Ovary (tissue), 3 donors: ENCODE data around the gene ACE2.

Source experiments
- EP300 ChIP-seq: sonication (generic); formaldehyde crosslinking; IDR thresholded peaks from one replicate; pipeline ENCODE4 v1.6.1; 2017; ENCODE audit warnings: antibody characterized with exemption
- POLR2A ChIP-seq: fragments of 450-650 bp; IDR thresholded peaks from one replicate; pipeline ENCODE4 v1.6.1; 2017; ENCODE audit warnings: antibody characterized with exemption, mild to moderate bottlenecking, moderate library complexity
- TF ChIP-seq, protein P1 (sequence below), 3 donors: fragments of 450-650 bp in 2 of 3; fragments of 200-600 bp in 1 of 3; IDR thresholded peaks; one replicate each; pipeline versions ENCODE4 v1.5.1 to v1.8.0; 2016 to 2022; ENCODE audit warnings: antibody characterized with exemption in 3 of 3, mild to moderate bottlenecking in 1 of 3
- donor health status: DM: no; HTN: no; CAD: no.

DNA sequence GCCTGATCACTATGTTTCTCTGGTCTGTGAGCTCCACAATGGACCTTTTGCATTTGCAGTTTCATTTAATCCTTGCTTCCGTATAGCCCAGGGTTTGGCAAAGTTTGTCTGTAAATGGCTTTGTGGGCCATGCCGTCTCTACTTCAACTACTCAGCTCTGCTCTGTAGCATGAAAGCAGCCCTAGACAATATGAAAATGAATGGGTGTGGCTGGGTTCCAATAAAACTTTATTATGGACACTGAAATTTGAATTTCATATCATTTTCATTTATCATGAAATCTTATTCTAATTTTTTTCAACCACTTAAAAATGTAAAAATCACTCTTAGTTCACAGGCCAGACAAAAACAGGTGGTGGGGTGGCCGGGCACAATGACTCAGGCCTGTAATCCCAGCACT lies 41.5 kb downstream of the ACE2 start:
- TF ChIP-seq, protein P1, sequence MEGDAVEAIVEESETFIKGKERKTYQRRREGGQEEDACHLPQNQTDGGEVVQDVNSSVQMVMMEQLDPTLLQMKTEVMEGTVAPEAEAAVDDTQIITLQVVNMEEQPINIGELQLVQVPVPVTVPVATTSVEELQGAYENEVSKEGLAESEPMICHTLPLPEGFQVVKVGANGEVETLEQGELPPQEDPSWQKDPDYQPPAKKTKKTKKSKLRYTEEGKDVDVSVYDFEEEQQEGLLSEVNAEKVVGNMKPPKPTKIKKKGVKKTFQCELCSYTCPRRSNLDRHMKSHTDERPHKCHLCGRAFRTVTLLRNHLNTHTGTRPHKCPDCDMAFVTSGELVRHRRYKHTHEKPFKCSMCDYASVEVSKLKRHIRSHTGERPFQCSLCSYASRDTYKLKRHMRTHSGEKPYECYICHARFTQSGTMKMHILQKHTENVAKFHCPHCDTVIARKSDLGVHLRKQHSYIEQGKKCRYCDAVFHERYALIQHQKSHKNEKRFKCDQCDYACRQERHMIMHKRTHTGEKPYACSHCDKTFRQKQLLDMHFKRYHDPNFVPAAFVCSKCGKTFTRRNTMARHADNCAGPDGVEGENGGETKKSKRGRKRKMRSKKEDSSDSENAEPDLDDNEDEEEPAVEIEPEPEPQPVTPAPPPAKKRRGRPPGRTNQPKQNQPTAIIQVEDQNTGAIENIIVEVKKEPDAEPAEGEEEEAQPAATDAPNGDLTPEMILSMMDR (IDR thresholded peaks at IDR 0.05), result no peak
- no peak for TF ChIP-seq EP300
- no peak for TF ChIP-seq POLR2A
